Hippocampal formation (tissue), 2 donors: Measurements from ENCODE around the gene GULP1.
"Not testable (repeated sequence)": the region's sequence is repeated elsewhere in the genome, so short reads cannot be mapped to it uniquely, and the experiment has no call there.

ENCODE experiments used
- DNase-seq, 2 donors: peaks; one replicate each; lab custom pipeline; 2025; lab: John Stamatoyannopoulos, UW

Gene GULP1, protein sequence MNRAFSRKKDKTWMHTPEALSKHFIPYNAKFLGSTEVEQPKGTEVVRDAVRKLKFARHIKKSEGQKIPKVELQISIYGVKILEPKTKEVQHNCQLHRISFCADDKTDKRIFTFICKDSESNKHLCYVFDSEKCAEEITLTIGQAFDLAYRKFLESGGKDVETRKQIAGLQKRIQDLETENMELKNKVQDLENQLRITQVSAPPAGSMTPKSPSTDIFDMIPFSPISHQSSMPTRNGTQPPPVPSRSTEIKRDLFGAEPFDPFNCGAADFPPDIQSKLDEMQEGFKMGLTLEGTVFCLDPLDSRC

DNA sequence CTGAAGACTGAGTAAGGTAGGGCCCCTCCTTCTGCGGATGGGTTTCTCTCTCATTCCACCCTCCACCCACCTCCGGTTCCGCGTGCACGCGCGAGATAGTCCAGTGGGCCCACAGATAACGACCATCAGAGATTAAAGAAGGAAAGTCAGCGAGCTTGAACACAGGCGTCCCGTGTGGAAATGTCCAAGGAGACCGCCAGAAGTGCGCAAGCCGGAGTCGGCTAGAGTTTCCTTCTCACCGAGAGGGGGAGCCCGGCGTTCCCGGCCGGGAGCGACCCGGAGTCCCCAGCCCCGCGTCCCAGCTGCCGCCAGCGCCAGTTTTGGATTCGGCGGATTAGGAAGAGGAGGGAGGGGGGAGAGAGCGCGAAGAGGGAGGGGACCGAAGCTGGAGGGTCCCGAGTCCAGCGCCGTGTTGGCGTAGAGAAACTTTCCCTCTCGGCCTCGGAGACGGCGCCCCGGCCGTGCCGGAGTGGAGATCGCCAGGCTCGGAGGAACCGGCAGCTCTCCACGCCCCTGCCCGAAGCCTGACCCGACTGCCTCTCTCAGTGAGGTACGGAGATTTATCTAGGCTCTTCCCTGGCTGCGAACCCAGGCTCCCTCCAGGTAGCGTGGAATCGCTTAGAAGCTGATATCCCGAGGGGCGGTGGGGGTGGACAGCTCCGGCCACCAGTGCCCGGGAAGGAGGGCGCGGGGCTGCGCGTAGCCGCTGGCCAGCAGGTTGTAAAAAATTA, at the start of gene GULP1:
Gene GULP1, plus strand, starts transcription at position 258 of the 731 bp plus-strand sequence. CDS start 185,829 bp downstream, outside the sequence.
- DNase-seq: peak; percentile 44 to 51

DNA sequence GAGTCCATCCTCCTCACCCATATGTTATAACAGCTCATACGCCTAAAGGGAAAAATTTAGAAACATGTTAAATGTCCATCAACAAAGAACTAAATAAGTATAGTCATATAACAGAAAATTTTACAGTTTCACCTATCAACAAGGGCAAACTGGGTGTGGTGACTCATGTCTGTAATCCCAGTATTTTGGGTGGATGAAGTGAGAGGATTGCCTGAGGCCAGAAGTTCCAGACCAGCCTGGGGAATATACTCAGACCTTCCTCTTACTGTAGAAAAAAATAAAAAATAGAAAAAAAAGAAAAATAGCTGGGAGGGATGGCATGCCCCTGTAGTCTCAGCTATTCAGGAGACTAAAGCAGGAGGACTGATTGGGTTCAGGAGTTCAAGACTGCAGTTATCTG, 48.3 kb upstream of the GULP1 start:
- no peak for DNase-seq

DNA sequence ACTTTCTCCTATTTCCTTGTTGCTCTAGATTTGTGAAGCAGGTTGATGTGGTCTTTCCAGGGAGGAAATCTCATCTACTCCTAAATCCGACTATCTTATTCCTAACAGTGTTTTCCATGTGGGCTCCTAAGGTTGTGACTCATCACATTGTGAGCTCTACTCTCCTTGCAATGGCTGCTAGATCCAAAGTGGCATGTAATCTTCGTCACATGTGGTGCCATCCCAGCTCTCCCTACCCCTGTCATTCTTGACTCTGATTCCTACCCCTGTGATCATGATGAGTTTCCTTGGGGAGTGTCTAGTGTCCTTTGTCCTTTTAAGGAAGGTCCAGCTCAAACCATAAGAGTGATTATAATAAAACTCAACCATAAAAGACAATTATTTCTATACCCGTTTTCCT, 47.3 kb upstream of the GULP1 start:
- DNase-seq: no peak

DNA sequence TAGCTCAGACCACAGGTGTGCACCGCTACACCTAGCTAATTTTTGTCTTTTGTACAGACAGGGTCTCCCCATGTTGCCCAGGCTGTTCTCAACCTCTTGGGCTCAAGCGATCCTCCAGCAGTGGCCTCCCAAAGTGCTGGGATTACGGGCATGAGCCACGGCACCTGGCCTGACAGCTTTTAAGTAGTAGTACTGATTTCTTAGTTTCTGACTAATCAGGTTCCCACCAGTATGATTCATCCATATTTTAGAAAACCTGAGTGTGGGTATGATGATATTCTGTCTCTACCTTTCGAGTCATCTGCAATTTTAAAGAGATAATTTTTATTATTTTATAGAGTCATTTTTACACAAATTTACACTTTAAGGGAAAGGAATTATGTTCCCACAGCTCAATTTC, 46.4 kb upstream of the GULP1 start:
- DNase-seq: no peak

DNA sequence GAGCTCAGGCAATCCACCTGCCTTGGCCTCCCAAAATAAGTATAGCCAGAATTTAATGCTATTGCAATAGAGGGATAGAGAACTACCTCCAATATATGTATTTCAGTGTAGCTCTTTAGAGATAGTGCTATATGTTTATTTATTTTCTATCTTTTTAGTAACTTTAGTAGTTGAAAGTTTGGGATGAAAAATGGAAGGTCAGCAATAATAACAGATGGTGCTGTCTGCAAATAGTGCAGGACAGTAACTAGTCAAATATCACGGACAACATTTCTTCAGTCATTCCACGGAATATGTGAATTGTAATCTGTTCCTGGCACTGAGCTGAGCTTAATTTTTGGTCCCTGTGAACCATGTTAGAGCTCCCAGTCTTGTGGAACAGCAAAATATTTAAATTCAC, 43.2 kb upstream of the GULP1 start:
- DNase-seq: no peak

DNA sequence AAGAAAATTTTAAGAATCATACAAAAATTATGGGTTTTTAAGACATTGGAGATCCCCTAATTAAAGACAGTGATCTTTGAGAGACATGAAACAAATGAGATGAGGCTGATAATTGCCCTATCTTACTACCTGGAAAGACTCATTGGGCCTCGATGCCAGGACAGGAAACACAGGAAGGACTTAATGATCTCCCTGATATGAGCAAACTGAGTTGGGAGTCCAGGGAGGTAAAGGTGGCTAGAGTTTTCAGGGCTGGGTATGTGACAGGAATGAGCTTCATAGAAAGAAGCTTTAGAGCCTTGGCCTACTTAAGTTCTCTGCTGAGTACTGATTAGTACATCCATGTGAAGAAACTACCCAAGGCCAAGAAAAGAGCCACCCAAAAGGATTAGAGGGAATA, 40.6 kb upstream of the GULP1 start:
- no peak for DNase-seq

DNA sequence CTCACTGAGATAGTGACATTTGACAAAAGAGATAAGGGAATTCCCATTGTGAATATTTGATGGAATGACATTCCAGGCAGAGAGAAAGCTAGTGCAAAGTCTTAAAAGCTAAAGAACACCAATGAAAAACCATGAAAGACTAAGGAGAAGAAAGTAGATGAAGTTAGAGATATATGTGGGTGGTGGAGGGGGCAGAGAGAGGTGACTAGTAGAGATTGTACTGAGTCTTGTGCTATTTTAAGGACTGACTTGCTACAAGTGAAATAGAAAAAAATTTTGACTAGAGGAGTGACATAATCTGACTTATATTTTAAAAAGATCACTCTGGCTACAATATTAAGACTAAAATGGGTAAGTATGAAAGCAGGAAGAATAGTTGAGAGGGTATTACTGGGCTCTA, 35.3 kb upstream of the GULP1 start:
- DNase-seq: no peak

DNA sequence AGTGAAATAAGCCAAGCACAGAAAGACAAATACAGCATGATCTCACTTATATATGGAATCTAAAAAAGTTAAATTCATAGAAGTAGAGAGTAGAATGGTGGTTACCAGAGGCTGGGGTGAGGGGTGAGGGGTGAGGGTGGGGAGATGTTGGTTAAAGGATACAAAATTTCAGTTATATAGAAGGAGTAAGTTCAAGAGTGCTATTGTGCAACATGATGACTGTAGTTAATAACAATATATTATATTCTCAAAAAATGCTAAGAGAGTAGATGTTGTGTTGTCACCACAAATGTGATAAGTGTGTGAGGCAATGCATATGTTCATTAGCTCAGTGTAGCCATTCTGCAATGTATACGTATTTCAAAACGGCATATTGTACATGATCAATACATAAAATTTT, 26.4 kb upstream of the GULP1 start:
- DNase-seq: no peak

DNA sequence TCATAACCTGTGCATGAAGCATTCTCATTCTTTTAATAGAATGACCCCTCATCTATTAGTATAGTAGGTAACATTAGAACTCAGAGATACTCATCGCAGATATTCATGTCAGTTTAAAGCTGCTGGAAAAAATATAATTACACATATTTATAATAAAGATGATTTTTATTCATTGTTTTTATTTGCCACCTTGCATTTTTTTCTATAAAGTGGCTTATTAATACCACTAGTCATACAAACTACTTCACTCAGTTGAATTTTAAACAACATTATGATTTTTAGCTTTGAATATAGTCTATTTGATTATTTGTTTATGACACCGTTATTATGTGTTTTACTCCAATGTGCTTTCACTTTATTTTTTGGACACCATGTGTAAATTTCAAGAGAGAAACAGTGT, 23.9 kb upstream of the GULP1 start:
- DNase-seq: no peak

DNA sequence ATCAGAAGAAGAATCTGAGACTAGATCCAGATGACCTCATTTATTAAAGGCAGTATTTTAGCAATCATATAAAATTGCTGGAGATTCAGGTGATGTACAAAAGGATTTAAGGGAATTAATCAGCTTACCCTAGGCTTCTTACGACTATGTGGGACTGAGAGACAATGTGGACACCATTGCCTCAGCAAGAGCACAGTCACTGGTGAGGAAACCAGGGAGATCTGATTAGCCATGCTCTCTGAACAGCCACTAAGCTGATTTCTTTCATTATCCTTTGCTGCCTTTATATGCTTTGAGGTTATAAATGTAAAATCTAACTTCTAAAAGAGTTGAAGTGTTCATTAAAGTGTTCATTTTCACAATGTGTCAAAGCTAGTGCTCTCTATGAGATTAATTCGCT, 22.7 kb upstream of the GULP1 start:
- DNase-seq: no peak

DNA sequence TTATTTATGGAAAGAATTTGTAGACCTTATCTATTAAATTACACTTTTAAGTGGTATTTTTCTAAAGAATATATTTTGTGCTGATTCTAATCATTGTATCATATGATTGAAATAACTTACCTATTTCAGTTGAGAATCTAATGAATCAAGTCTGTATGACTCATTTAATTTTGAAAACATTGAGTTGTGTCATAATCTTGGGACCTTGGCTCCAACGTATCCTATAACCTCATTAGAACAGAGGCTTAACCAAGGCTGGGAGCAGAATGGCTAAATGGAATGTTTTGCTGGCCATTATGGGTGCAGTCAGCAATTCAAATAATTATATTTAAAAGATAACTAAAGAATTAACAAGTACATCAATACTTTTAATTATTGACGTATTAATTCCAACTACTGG, 19.6 kb upstream of the GULP1 start:
- DNase-seq: no peak

DNA sequence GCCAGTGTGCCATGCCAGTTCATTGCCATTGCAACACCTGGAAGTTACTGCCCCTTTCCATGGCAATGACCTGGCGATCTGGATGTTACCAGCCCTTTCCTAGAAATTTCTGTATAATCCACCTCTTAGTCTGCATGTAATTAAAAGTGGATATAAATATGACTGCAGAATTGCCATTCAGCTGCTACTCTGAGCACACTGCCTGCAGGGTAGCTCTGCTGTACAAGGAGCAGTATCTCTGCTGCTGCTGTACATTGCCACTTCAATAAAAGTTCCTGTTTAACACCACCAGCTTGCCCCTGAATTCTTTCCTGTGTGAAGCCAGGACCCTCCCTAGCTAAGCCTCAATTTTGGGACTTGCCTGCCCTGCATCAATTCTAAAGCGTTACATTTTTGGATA, 17.4 kb upstream of the GULP1 start:
- no peak for DNase-seq

DNA sequence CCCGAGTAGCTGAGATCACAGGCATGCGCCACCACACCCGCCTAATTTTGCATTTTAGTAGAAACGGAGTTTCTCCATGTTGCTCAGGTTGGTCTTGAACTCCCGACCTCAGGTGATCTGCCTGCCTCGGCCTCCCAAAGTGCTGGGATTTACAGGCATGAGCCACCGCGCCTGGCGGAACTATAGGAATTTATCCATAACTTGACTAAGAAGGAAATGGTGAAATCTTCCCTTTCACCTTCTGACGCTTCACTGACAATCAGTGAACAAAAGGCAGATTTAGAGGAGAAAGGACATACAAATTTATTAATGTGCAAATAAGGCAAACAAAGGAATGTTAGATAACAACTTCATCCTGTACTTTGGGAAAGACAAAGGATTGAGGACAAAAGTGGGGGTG, 15.4 kb upstream of the GULP1 start:
- DNase-seq: no peak

DNA sequence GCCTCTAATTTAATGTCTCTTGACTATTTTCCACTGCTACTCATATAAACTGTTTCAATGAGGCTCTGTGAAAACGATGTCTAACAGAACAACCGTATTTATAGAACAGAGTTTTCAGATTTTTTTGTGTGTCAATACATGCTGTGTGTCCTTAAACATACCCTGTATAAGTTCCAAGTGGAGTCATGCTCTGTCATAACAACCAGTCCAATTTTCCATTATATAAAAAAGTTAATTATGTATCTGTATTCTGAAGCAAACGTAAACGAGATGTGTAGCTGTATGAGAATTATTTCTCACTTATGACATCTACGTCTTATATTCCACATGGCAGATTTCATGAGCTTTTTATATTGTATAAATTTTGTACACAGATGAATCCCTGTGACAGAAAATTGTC, 13.9 kb upstream of the GULP1 start:
- DNase-seq: no peak

DNA sequence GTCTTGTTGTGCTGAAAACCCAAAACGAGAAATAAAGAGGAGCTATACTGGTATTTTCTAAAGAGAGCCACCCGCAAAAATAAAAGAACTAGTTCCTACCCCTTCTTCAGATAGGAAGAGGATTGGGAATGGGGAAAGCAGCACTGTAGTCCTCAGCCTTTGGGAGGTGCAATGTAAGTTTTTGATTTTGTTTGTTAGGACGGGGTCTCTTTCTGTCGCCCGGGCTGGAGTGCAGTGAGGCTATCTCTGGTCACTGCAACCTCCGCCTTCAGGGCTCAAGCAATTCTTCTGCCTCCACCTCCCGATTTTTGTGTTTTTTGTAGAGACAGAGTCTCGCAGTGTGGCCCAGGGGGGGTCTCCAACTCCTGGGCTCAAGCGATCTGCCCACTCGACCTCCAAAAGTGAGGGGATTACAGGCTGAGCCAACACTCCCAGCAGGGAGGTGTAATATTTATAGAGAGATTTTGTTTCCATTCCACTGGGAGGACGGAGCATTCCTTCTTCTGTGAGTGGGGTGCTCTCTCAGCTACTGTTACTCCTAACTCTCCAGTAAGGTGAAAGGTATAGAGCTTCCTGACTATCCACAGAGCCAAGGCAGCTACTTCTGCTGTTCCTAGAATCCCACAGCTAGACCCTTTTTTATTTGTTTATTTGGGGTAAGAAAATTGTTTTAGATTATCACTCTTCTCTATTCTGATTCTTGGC, 13.1 kb upstream of the GULP1 start:
- no peak for DNase-seq

DNA sequence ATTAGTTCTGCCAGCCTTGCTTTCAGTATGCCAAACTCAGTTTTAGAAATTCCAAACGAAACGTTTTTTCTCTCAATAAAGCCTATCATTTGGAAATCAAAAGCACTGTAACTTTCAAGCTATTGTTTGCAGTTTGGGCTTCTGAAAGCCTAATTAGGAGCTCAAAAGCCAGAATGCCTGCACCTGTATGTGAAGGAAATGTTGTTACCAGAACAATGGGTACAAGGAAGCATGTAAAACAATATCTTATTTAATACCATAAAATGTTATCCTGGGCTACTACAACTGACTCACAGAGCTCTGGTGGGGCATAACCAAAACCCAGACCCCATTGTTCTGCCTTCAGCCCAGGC, 12.6 kb upstream of the GULP1 start:
- DNase-seq: no peak

DNA sequence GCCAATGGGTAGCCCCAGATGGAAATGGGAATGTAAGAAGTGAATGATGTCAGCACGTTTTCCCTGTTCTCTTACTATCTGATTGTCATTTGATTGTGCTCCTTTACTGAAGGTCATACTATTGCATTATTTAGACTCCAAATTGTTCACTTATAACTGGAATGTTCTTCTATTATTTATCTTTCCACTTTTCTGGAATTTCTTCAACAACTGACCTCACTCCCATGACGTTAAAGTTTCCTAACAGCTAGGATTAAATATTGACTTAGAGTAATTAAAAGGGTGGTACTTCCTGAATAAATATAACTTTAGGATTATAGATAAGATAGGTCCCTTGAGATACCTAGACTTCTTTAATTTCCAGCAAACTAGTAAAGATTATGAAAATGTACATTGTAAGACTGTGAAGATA, 10.9 kb upstream of the GULP1 start:
- DNase-seq: no peak

DNA sequence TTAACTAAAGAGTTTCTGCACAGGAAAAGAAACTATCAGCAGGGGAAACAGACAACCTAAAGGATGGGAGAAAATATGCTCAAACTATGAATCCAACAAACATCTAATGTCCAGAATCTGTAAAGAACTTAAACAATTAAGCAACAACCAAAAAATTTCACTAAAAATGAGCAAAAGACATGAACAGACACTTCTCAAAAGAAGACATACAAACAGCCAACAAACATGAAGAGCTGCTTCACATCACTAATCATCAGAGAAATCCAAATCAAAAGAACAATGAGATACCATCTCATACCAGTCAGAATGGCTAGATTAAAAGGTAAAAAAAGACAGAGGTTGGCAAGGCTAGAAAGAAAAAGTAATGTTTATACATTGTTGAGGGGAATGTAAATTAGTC, 8.8 kb upstream of the GULP1 start:
- DNase-seq: no peak

DNA sequence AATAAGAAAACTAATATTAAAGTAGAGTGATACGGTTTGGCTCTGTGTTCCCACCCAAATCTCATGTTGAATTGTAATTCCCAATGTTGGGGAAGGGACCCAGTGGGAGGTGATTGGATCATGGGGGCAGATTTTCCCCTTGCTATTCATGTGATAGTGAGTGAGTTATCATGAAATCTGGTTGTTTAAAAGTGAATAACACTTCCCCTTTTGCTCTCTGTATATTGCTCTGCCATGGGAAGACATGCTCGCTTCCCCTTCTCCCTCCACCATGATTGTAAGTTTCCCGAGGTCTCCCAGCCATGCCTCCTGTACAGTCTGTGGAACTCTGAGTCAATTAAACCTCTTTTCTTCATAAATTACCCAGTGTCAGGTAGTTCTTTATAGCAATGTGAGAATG, 7.4 kb upstream of the GULP1 start:
- DNase-seq: not testable (repeated sequence)

DNA sequence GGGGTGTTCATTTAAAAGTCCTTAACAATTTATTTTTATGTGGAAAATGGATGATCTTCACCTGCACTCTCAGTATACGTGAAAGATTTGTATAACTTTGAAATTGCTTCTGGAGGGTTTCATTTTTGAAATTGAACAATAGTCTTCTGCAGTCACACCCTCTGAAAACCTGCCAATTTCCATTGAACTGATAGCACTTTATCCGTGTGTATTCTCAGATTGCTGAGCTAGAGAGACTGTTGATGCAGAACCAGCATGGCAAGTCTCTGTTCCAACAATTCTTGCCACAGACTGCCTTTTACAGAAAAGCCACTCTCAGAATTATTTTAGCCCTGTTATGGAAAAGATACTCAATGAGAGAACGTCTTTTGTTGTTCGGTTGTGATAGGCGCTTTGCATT, 6.6 kb upstream of the GULP1 start:
- DNase-seq: no peak

DNA sequence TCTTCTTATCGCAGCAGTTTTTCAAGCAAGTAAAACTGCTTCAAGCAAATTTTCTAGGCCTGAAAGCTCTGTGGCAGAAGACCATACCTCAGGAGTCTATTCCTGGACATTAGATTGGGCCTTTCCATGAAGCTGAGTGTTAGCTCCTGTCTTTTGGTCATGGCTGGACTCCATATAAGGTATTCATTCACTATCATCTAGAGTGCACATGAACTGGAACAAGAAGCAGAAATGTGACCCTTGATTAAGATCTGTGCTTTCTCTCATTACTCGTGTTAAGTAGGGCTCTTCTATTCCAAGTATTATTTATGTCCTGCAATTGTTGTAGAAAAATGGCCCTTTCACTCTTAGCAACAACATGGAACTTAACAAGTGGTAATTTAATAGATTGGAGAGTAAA, 5.9 kb upstream of the GULP1 start:
- DNase-seq: no peak

DNA sequence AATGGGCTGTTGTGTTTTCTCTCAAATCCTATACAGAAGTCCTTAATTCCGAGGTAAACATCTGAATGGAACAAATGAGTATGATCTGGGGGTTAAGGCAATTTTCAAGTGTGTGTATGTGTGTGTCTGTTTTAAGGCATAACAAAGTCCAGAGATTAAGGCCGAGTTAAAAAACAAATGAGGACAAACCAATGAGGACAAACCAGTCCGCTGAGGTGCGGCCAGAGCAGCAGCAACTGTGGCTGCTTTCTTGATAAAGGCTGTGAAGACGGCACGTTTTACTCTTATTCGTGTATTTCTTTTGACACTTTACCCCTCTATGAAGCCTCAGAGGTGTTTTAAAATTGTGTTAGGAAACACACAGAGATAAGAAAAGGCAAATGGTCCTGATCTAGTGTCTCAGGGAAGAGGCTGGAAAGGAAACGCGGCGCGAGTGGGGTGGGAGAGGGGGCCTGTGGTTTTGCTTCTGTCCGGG, 495 bp upstream of the GULP1 start:
- no peak for DNase-seq
